NB4 (cell line): Measurements from ENCODE around the gene SLC25A1.

Experiments
- DNase-seq: peaks from one replicate; pipeline ENCODE4 v3.0.0; 2010; ENCODE audit warnings: low read depth
- H3K4me3 ChIP-seq: one replicate; pipeline ENCODE4 v1.5.1; 2011; ENCODE audit warnings: mild to moderate bottlenecking, low read depth, low read length, moderate library complexity
- CTCF ChIP-seq: IDR thresholded peaks from one replicate; pipeline ENCODE4 v1.5.1; 2012; ENCODE audit warnings: low read depth, low read length
- MAX ChIP-seq: IDR thresholded peaks from 2 replicates; pipeline ENCODE4 v1.6.1; 2011; ENCODE audit warnings: low read depth, low read length
- MYC ChIP-seq: IDR thresholded peaks from 2 replicates; pipeline ENCODE4 v1.6.1; 2011; ENCODE audit warnings: low read depth, low read length
- POLR2A ChIP-seq: IDR thresholded peaks from 2 replicates; pipeline ENCODE4 v1.6.1; 2011; ENCODE audit warnings: mild to moderate bottlenecking; ENCODE audit not compliant: insufficient read length; ENCODE audit errors: extremely low read depth

SLC25A1 gene

GRCh38 chr22:19218541-19219233 is 40.2 kb upstream of the SLC25A1 start:
- no peak for TF ChIP-seq MYC
- no peak for DNase-seq
- H3K4me3 ChIP-seq = no peak overlapping the region

- H3K4me3 ChIP-seq = no peak overlapping the region
- DNase-seq = no peak
- TF ChIP-seq MYC (no peak), CTCF (no peak), MAX (no peak), POLR2A (no peak)
Measured at GRCh38 chr22:19216579-19216978, 38.0 kb upstream of the SLC25A1 start.

- TF ChIP-seq POLR2A = no peak
- no peak for TF ChIP-seq MAX
- no peak for TF ChIP-seq MYC
- no peak overlapping the region for H3K4me3 ChIP-seq
- DNase-seq = no peak
Measured at GRCh38 chr22:19215360-19215759, 36.8 kb upstream of the SLC25A1 start.

GRCh38 chr22:19214078-19214473 is 35.5 kb upstream of the SLC25A1 start:
- no peak overlapping the region for H3K4me3 ChIP-seq
- TF ChIP-seq MAX (no peak), POLR2A (no peak), MYC (no peak)
- DNase-seq = no peak

GRCh38 chr22:19213442-19214077 is 35.0 kb upstream of the SLC25A1 start:
- no peak for TF ChIP-seq MYC
- TF ChIP-seq POLR2A = no peak
- TF ChIP-seq MAX = no peak
- TF ChIP-seq CTCF = no peak
- DNase-seq = no peak
- H3K4me3 ChIP-seq = no peak overlapping the region

GRCh38 chr22:19213001-19213400 is 34.5 kb upstream of the SLC25A1 start:
- TF ChIP-seq MAX (no peak), MYC (no peak), POLR2A (no peak), CTCF (no peak)
- no peak for DNase-seq
- H3K4me3 ChIP-seq = no peak overlapping the region

- TF ChIP-seq MYC (no peak), CTCF (no peak), MAX (no peak), POLR2A (no peak)
- no peak for DNase-seq
- no peak overlapping the region for H3K4me3 ChIP-seq
Measured at GRCh38 chr22:19212302-19212870, 33.9 kb upstream of the SLC25A1 start.
